AG08395 (cell line): Measurements from ENCODE around the gene TBC1D24.
A peak's percentile ranks its signal among the peaks of the same experiment; 100 is the strongest.

Source experiments
- DNase-seq: peaks from one replicate; pipeline ENCODE4 v3.0.0; 2012; ENCODE audit warnings: mixed read lengths, low spot score

TBC1D24 gene

DNA sequence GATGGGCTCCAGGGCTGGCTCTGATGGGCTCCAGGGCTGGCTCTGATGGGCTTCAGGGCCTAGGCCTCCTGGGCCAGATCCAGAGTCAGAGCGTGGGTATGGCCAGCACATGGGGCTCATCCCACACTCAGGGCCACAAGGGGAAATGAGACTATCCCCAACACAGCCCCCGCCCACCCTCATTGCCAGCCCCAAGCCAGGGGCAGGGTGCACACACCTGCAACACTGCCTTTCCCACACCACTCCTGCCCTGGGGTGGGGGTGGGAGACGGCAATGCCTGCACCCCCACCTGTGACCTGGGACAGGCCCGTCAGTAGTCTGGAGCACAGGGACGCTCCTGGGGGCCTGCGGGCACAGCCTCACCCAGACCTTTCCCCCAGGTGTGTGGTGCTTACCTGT is 24.5 kb downstream of the TBC1D24 start:
- DNase-seq, result no peak

DNA sequence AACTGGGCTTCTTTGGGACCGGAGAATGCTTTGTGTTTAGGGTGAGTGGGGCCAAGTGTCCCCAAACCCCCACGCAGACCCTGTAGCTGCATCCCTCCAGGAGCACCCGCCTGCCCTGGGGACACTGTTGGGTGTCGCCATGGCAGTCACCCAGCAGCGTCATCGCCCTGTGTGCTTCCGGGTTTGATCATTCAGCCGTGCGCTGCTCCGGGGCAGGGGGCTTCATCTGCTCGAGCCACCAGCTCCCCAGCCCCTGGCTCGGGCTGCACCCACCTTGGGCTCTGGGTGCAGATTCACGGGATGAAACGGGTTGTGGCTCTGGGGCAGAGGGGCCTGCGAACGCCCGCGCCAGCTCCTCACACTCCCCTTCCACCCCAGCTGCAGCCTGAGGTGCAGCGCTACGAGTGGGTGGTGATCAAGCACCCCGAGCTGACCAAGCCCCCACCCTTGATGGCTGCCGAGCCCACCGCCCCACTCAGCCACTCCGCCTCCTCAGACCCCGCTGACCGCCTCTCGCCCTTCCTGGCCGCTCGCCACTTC is 25.0 kb downstream of the TBC1D24 start:
- no peak for DNase-seq

DNA sequence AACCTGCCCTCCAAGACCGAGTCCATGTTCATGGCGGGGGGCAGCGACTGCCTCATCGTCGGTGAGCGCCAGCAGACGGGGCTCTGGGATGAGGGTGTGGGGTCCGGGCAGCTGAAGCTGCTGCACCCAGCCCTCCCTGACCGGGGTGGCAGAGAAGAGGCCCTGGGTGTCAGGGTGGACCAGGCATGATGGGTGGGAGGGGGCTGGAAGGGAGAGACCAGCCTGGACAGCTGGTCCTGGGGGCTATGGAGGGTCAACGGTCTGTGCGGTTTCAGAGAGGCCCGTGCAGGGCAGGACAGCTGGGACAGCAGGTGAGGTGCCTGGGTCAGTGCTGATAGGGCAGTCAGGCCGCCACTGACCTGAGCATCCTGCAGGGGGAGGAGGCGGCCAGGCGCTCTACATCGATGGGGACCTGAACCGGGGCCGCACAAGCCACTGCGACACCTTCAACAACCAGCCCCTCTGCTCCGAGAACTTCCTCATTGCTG is 25.5 kb downstream of the TBC1D24 start:
- DNase-seq, result no peak

DNA sequence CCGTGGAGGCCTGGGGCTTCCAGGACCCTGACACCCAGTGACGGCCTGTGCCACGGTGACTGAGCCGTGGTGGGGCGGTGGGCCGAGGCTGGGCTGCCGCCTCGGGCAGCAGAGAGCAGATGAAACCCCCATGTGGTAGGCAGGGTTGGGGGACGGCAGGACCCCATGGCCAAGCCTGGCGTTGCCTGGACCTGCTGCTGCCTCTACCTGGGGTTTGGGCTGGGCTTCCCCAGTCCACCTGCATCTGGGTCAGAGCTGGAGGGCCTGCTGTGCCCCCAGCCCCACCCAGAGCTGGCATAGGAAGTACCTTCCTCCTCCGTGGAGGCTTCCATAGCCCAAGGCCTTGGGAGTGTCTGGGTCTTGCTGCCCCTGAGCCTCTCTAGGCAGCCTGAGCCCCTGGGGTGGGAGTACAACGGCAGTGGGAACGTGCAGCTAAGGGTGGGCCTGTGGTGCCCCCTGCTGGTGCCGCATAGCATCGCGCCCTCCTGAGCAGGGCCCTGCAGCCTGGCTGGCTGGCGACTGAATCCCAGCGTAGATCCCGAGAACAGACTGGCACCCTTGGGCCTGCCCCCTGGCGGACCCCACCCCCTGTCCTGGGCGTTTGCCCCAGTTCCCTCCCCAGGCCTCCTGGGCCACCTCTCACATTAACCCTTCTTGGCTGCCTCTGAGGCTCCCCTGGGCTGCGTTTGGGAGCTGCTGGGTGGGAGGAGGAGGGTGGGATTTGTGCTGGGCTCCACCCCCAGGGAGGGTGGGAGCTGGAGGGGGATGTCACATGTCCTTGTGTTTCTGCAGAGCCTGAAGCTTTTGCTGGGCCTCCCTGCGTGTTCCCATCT is 26.2 kb downstream of the TBC1D24 start:
- DNase-seq, result peak; percentile 80

DNA sequence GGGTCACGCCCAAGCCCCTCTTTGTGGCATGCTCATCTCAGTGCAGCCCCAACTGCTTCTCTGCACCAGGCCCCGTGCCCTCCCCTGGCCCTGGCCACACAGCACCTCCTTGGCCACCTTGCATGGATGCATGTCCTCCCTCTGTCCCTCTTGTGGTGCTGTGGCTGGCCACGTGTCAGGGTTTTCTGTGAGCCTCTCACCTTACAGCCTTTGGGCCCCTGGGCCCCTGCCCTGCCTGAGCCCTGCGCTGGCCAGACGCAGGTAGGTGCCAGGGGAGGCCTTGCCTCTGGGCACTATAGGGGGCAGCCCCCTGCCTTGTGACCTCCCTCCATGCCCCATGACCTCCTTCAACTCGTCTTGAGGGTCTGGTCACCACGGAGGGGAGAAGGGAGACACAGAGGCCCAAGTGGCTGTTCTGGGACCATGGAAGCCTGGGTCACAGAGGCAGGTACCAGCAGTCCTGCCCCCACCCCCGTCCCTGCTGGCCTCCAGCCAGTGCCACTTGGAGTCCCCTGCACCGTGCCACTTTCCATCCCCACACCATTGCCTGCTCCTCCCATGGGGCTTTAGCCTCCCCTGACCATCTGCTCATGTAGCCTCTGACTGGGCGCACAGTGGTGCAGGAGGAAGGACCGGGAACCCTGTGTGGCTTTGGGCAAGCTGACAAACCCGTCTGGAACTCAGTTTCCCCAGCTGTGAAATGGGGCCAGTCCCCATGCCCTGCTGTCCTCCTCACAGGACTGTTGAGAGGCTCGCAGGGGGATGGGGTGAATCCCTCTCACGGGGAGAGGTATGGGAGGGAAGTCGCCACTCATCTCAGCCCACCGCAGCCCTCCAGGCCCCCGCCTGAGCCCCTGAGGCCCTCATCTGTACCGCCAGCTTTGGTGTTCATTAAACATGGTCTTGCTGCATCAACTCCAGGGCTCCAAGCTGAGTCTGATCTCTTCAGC is 27.3 kb downstream of the TBC1D24 start:
- DNase-seq, result no peak

DNA sequence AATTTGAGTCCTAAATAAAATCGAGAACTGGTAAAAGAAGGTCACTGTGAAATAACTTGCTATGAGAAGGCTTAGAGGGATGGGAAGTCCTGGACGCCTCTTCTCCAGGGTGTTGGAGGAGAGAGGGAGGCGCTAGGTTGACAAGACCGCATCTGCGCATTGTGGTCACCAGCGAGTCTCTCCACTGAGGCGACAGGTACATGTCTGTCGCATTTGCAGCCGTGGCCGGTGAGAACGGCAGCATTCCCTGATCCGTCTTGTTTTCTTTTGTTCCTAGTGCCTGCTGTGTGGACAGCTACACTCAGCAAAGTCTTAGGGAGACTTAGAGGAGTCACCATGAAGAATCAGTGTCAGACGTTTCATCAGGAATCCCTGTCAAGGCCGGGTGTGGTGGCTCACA is 30.8 kb downstream of the TBC1D24 start:
- DNase-seq, result no peak

DNA sequence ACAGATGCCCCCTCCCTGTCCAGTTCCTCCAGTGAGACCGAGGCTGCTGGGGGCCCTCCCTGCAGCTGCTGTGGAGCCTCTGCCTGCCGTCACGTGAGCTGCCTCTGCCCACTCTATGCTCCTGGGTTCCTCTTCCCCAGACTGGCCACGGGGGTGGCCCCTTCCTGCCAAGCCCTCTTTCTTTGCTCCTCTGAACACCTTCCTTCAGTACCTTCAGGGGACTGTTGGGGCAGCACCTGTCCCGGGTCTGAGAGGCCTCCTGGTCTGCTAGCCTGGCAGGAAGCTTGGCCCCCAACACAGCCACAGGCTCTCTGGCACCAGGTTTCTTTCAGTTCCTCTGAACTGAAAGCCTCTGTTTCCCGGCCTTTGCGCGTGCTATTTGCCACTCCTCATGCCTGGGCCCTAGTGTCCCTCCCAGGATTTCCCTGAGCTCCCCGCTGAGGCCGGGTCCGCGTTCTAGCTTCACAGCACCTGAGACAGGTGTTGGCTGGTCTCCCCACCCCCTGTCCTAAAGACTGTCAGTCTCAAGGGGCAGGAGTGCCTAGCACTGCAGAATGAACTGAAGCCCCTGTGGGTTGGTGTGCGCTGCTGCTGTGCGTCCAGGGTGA is 32.2 kb downstream of the TBC1D24 start:
- DNase-seq, result no peak

DNA sequence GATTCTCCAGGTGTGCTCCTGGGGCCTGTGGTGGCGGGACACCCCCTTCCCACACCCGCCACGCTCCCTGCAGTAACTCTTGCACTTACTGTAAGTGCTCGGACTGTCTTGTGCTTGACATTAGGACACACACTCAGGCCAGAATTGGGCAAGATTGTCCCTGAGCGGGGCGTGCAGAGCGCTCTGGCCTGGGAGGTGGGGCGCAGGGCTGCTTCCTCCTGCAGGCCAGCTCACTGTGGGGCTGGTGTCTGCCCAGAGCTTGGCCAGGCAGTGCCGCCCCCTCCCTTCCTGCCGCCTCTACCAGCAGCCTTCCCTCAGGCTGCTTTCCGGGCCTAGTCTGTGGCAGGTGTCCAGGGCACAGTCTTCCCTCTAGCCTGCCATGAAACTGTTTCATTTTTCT is 32.7 kb downstream of the TBC1D24 start:
- no peak for DNase-seq

DNA sequence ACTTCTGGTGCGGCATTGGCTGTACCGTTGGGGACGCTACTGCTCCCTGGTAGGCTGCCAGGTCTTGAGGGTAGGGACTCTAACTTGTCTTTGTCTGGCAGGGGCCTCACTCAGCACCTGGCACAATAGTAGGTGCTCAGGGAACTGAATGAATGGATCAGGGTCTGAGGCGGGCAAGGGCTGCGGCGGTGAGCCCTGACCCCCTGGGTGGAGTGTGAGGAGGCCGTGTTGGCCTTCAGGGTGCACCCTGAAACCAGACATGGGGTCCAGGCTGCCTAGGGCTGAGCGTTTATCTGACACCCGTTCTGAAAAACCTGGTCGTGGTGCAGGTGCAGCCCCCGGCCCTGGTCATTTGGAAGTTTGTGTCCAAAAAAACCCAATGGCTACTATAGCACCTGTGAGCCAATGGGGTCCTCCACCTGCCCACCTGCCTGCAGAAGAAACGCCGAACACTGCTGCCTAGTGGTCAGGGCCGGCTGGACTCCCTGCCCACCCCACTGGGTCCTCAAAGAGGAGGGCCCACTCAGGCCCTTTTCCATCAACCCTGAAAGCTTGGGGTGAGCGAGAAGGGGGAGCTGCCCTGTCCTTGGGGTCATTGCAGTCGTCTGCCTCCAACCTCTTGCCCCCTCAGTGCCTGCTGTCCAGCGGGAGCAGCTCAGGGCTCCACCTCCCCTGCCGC is 33.9 kb downstream of the TBC1D24 start:
- DNase-seq, result no peak

DNA sequence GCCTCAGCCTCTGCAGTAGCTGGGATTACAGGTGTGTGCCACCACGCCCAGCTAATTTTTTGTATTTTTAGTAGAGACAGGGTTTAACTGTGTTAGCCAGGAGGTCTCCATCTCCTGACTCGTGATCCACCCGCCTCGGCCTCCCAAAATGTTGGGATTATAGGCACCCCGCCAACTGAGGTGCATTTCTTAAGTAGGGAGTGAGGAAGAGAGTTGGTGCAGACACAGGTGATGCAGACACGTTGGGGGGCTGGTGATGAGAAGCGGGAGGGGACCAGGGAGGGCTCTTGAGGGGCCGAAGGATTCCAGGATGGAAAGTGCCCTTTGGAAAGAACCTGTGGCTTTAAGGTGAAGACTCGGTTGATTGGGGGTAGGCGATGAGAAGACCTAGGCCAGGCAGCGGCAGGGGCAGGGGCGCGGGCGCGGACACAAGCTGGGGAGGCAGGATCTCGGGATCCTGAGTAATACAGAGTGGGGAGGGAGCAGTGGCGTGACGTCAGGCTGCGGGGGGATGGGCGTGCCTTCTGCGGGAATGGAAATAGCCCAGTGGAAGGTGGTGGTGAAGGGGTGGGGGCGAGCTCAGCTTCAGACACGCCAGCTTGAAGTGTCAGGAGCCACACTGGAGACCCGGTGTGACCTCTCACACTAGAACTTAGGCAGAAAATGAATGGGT is 36.3 kb downstream of the TBC1D24 start:
- peak; percentile 76 for DNase-seq

DNA sequence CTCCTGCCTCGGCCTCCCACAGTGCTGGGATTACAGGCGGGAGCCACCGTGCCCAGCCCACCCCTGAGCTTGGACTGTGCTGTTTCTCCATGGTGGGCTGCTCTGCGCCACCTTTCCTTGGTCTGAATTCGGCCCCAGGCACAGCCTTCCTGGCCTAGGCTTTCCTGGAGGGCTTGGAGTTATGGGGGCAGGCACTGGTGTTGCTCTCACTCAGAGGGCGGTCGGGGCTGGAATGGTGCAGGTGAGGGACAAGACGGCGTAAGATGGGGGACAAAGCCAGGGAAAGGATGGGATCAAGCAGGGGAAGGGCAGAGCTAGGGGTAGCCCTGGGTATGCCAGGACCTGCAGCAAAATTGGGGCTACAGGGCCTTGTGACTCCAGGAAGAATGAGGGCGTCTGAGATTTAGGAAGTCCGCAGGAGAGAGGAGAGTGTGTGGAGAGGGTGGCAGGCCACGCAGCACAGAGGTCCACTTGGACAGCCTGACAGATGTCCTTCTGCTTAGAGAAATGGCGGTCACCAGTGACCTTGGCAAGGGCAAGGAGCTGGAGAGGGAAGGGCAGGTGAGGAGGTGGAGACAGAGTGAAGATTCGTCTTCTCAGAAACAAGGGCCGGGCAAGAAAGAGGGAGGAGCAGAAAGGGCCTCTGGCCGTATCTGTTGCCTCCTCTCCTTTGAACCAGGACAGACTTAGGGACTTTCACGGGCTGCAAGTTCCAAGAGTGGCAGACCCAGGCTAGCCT is 37.2 kb downstream of the TBC1D24 start:
- no peak for DNase-seq

DNA sequence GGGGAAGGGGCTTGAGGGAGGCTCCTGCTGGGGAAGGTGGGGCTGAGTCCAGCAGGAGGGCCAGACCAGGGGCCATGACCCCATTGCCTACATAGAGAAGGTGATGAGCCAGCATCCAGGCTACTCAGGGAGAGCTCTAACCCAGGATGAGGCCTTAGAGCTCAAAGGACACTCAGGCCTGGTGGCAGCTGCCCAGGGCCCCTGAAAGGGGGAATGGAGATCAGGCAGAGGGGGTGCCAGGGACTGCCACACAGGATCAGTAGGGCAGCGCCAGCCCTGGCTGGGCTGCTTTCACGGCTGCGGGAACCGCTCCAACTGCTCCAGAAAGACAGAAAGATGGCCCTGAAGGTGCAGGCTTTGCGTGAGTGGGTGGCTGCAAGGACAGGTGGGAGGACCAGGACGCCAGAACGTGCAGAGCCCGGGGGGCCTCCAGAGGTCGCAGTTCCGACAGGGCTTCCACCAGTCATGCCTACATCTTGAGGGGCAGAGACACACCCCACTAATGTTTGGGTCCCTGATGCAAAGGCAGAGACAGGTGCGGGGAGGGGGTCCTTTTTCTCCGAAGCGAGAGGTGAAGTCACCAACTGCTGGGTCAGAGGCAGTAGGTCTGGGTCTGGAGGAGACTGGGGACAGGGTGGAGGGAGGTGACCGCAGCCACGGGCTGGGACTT is 37.9 kb downstream of the TBC1D24 start:
- DNase-seq, result no peak

DNA sequence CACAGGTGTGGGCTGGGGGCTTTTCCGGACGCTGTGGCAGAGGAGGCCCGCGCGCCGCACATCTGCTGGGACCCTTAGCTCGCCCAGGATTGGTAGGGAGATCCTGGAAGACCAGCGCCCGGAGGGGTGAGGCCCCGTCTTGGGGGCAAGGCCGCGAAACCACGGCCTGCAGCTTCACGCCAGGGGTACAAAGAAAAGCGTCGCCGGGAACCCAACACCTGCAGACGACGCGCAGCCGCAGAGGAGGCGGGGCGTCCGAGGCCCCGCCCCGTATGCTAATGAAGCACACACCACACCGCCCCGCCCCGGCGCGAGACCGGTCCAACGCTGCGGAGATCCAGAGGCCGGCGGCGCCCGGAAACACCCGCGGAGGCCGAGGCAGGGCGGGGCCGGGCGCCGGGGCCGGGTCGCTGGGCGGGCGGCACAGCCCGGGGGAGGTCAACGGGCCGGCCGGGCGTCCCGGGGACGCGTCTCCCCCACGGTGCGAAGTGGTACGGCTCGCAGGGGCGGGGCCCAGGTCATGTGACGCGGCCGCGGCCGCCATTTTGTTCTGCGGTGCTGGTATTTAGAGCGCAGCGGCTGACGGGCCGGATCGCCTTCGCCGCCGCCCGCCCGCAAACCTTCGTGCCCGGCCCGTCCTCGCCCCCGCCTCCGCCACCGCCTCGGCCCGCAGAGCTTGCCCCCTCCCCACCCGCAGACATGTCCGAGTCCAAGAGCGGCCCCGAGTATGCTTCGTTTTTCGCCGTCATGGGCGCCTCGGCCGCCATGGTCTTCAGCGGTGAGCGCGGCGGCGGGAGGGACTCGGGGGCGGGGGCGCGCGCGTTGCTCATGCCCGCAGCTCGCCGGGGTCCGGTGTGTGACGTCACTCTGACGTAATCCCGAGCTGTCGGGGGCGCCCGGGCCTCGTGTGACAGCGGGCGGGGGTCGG is 38.7 kb downstream of the TBC1D24 start, which contains the start of gene ATP6V0C:
Gene ATP6V0C, plus strand, starts transcription at position 548 of the 928 bp plus-strand sequence. Its CDS starts 152 bp downstream, at position 700.
- DNase-seq, result peak; percentile 94

DNA sequence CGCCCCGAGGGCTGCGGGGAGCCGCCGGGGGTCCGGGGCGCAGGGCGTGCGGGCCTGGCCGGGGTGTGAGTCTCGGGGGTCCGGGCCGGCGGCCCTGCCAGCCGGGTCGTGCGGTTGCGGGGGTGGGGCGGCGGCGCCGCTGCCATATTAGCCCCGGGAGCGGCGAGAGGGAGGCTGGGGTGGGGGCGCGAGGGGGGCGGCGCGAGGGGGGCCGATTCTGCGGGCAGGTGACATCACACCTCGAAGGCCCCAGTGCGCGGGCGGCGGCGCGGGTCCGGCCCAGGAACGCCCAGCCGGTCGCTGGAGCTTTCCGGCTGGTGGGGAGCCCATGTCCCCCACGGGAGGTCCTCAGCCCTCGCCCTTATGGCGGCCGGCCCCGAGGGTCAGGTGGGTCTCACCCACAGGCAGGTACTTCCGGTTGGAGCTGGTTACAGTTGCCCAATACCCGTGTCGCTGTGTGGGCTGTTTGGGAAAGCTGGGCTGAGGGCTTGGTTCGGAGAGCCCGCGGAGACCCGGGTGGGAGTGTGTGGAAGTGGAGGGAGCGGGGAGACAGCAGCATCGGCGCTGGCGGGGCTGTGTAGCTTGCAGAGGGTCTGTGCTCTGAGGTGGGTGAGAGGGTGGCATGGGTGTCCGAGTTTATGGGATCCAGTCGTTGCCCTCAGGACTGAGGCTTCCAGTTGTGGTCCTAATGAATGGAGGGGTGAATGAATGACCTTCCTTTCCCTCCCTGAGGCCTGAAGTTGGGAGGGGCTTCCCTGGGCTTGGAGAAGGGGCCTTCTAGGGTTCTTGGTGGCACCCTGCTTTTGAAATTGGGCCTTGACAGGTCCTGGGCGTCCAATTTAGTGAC is 39.6 kb downstream of the TBC1D24 start:
- no peak for DNase-seq

DNA sequence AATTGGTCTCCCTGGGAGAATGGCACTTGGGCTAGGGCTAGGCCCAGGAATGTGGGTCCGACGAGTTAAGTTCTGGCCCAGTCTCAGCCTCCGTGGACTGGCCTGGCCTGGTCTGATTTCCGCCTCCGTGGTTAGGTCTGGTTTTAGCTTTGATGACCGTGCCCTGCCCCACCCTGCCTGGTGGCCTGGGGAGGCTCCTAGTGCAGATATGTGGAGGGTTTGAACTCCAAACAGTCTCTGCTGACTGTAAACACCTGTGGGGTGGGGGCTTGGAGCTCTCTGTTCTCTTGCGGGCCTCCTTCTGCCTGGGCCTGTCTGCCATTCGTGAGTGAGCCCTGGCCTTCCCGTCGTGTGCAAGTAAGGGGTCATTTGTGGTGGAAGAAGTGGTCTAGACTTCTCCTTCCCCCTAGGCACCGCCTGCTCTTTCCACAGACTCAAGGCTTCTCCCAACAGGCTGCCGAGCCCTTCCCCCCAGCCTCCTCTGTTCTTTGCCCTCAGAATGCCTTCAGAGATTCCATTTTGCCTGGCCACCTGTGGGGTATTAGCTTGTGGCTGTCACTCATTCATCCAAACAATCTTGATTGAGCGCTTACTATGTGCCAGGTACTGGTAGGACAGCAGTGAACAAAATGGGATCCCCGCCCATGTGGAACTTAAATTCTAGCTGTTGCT is 40.4 kb downstream of the TBC1D24 start:
- no peak for DNase-seq

DNA sequence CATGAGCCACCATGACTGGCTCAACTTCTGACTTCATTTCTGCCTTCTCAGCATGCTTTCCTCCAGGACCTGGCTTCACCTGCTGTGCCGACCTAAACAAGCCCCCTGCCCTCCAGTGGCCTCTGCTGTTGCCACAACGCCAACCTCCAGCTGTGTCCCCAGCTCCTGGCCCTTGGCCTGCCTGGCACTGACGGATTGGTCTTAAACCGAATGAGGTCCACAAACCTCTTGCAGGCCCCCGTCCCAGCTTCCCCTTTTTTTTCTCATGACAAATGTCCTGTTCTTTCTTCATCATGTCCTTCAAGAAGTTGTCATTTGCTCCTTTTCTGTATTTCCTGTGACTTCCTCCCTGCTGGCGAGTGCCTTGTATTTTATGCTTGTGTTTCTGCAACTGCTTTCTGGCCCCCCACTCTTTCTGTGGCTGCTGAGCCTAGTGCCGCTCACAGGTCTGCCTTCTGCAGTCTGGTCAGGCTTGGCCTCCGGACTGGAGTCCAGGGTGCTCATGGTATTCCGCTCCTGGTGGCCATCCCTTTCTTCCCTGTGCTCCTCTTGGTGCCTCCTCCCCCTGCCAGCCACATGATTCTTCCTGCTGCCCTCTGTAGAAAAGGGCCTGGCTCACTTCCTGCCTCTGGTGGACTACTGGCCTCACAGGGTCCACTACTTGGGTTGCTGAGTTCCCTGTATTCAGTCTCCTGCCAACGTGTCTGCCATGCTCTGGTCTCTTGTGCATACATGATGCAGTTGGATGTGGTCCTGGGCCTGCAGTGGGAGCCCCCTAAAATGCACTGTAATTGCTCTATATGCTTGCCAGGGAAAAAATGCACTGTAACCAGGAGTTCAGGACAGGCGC is 41.7 kb downstream of the TBC1D24 start:
- DNase-seq, result no peak
